ENCODE results near the gene LCE3A.

Gene LCE3A

GRCh38 chr1:152640351-152640750, 17.4 kb upstream of the LCE3A start:
- Histone ChIP-seq H3K27me3 (ENCODE audit: control insufficient read depth in 2 of 2, insufficient read depth in 2 of 2, low read length in 2 of 2) (no peaks in the 10 kb centered on the region), H3K9ac (ENCODE audit: low read depth in 1 of 2, low read length in 2 of 2) (no peak overlapping the region), H3K4me3 (ENCODE audit: low read length in 2 of 2) (no peak overlapping the region), H3K4me1 (ENCODE audit: control insufficient read depth in 2 of 2, insufficient read depth in 2 of 2, low read length in 2 of 2) (no peaks in the 10 kb centered on the region), H3K9me3 (ENCODE audit: control insufficient read depth in 2 of 2, low read length in 2 of 2) (no peaks in the 10 kb centered on the region), H3K36me3 (ENCODE audit: control insufficient read depth in 2 of 2, insufficient read depth in 2 of 2, low read length in 2 of 2) (no peaks in the 10 kb centered on the region), H3K27ac (ENCODE audit: low read depth in 2 of 2, low read length in 2 of 2) (no peak overlapping the region)

- Histone ChIP-seq H3K4me3 (ENCODE audit: low read length in 2 of 2) (no peak overlapping the region), H3K9ac (ENCODE audit: low read depth in 1 of 2, low read length in 2 of 2) (no peak overlapping the region), H3K27ac (ENCODE audit: low read depth in 2 of 2, low read length in 2 of 2) (no peak overlapping the region), H3K9me3 (ENCODE audit: control insufficient read depth in 2 of 2, low read length in 2 of 2) (no peaks in the 10 kb centered on the region), H3K36me3 (ENCODE audit: control insufficient read depth in 2 of 2, insufficient read depth in 2 of 2, low read length in 2 of 2) (no peaks in the 10 kb centered on the region), H3K27me3 (ENCODE audit: control insufficient read depth in 2 of 2, insufficient read depth in 2 of 2, low read length in 2 of 2) (no peaks in the 10 kb centered on the region), H3K4me1 (ENCODE audit: control insufficient read depth in 2 of 2, insufficient read depth in 2 of 2, low read length in 2 of 2) (no peaks in the 10 kb centered on the region)
Observed at GRCh38 chr1:152630596-152630995, 7.7 kb upstream of the LCE3A start.

GRCh38 chr1:152626744-152627143, 3.8 kb upstream of the LCE3A start:
- no peaks in the 10 kb centered on the region for H3K9me3 ChIP-seq (ENCODE audit: control insufficient read depth in 2 of 2, low read length in 2 of 2)
- no peaks in the 10 kb centered on the region for H3K27me3 ChIP-seq (ENCODE audit: control insufficient read depth in 2 of 2, insufficient read depth in 2 of 2, low read length in 2 of 2)
- H3K27ac ChIP-seq (ENCODE audit: low read depth in 2 of 2, low read length in 2 of 2): no peak overlapping the region

GRCh38 chr1:152623203-152623844, 421 bp upstream of the LCE3A start:
- Histone ChIP-seq H3K4me1 (ENCODE audit: control insufficient read depth in 2 of 2, insufficient read depth in 2 of 2, low read length in 2 of 2) (no peaks in the 10 kb centered on the region), H3K27me3 (ENCODE audit: control insufficient read depth in 2 of 2, insufficient read depth in 2 of 2, low read length in 2 of 2) (no peaks in the 10 kb centered on the region), H3K36me3 (ENCODE audit: control insufficient read depth in 2 of 2, insufficient read depth in 2 of 2, low read length in 2 of 2) (no peaks in the 10 kb centered on the region), H3K9ac (ENCODE audit: low read depth in 1 of 2, low read length in 2 of 2) (no peak overlapping the region), H3K9me3 (ENCODE audit: control insufficient read depth in 2 of 2, low read length in 2 of 2) (peaks cover 0 to 3% of the 10 kb centered on the region in 2 donors), H3K27ac (ENCODE audit: low read depth in 2 of 2, low read length in 2 of 2) (no peak overlapping the region), H3K4me3 (ENCODE audit: low read length in 2 of 2) (no peak overlapping the region)

More at GRCh38 chr1:152626744-152627143, 3.8 kb upstream of the LCE3A start:
- Histone ChIP-seq H3K36me3 (ENCODE audit: control insufficient read depth in 2 of 2, insufficient read depth in 2 of 2, low read length in 2 of 2) (no peaks in the 10 kb centered on the region), H3K4me1 (ENCODE audit: control insufficient read depth in 2 of 2, insufficient read depth in 2 of 2, low read length in 2 of 2) (no peaks in the 10 kb centered on the region), H3K4me3 (ENCODE audit: low read length in 2 of 2) (no peak overlapping the region), H3K9ac (ENCODE audit: low read depth in 1 of 2, low read length in 2 of 2) (no peak overlapping the region)

- no peaks in the 10 kb centered on the region for H3K27me3 ChIP-seq (ENCODE audit: control insufficient read depth in 2 of 2, insufficient read depth in 2 of 2, low read length in 2 of 2)
- H3K36me3 ChIP-seq (ENCODE audit: control insufficient read depth in 2 of 2, insufficient read depth in 2 of 2, low read length in 2 of 2): no peaks in the 10 kb centered on the region
- H3K9me3 ChIP-seq (ENCODE audit: control insufficient read depth in 2 of 2, low read length in 2 of 2): peaks cover 0 to 3% of the 10 kb centered on the region in 2 donors
- no peak overlapping the region for H3K4me3 ChIP-seq (ENCODE audit: low read length in 2 of 2)
- H3K4me1 ChIP-seq (ENCODE audit: control insufficient read depth in 2 of 2, insufficient read depth in 2 of 2, low read length in 2 of 2): no peaks in the 10 kb centered on the region
- H3K27ac ChIP-seq (ENCODE audit: low read depth in 2 of 2, low read length in 2 of 2): no peak overlapping the region
- no peak overlapping the region for H3K9ac ChIP-seq (ENCODE audit: low read depth in 1 of 2, low read length in 2 of 2)
Observed at GRCh38 chr1:152621993-152622392, 910 bp downstream of the LCE3A start.

- no peaks in the 10 kb centered on the region for H3K4me1 ChIP-seq (ENCODE audit: control insufficient read depth in 2 of 2, insufficient read depth in 2 of 2, low read length in 2 of 2)
- H3K27me3 ChIP-seq (ENCODE audit: control insufficient read depth in 2 of 2, insufficient read depth in 2 of 2, low read length in 2 of 2): no peaks in the 10 kb centered on the region
- H3K9me3 ChIP-seq (ENCODE audit: control insufficient read depth in 2 of 2, low read length in 2 of 2): no peaks in the 10 kb centered on the region
- H3K36me3 ChIP-seq (ENCODE audit: control insufficient read depth in 2 of 2, insufficient read depth in 2 of 2, low read length in 2 of 2): no peaks in the 10 kb centered on the region
- no peak within 1 kb of the TSS for H3K27ac ChIP-seq (ENCODE audit: low read depth in 2 of 2, low read length in 2 of 2)
- H3K4me3 ChIP-seq (ENCODE audit: low read length in 2 of 2): no peak within 1 kb of the TSS
- no peak within 1 kb of the TSS for H3K9ac ChIP-seq (ENCODE audit: low read depth in 1 of 2, low read length in 2 of 2)
Observed at GRCh38 chr1:152613511-152613910, 9.4 kb downstream of the LCE3A start, which contains the start of gene LCE3B. LCE3B (plus strand) TSS chr1:152613811; CDS start chr1:152613811, 0 bp downstream.

- Histone ChIP-seq H3K27me3 (ENCODE audit: control insufficient read depth in 2 of 2, insufficient read depth in 2 of 2, low read length in 2 of 2) (no peaks in the 10 kb centered on the region), H3K36me3 (ENCODE audit: control insufficient read depth in 2 of 2, insufficient read depth in 2 of 2, low read length in 2 of 2) (no peaks in the 10 kb centered on the region), H3K4me1 (ENCODE audit: control insufficient read depth in 2 of 2, insufficient read depth in 2 of 2, low read length in 2 of 2) (no peaks in the 10 kb centered on the region), H3K27ac (ENCODE audit: low read depth in 2 of 2, low read length in 2 of 2) (no peak within 1 kb of the TSS), H3K9me3 (ENCODE audit: control insufficient read depth in 2 of 2, low read length in 2 of 2) (no peaks in the 10 kb centered on the region), H3K4me3 (ENCODE audit: low read length in 2 of 2) (no peak within 1 kb of the TSS), H3K9ac (ENCODE audit: low read depth in 1 of 2, low read length in 2 of 2) (no peak within 1 kb of the TSS)
Observed at GRCh38 chr1:152599934-152600333, 23.0 kb downstream of the LCE3A start, which contains the start of gene LCE3C. LCE3C (plus strand) TSS chr1:152600234; CDS start chr1:152600732, 498 bp downstream.

- Histone ChIP-seq H3K36me3 (ENCODE audit: control insufficient read depth in 2 of 2, insufficient read depth in 2 of 2, low read length in 2 of 2) (no peaks in the 10 kb centered on the region), H3K27ac (ENCODE audit: low read depth in 2 of 2, low read length in 2 of 2) (no peak overlapping the region), H3K4me1 (ENCODE audit: control insufficient read depth in 2 of 2, insufficient read depth in 2 of 2, low read length in 2 of 2) (no peaks in the 10 kb centered on the region), H3K4me3 (ENCODE audit: low read length in 2 of 2) (no peak overlapping the region), H3K9me3 (ENCODE audit: control insufficient read depth in 2 of 2, low read length in 2 of 2) (no peaks in the 10 kb centered on the region), H3K27me3 (ENCODE audit: control insufficient read depth in 2 of 2, insufficient read depth in 2 of 2, low read length in 2 of 2) (no peaks in the 10 kb centered on the region), H3K9ac (ENCODE audit: low read depth in 1 of 2, low read length in 2 of 2) (no peak overlapping the region)
Observed at GRCh38 chr1:152596986-152597385, 25.9 kb downstream of the LCE3A start.

- Histone ChIP-seq H3K4me1 (ENCODE audit: control insufficient read depth in 2 of 2, insufficient read depth in 2 of 2, low read length in 2 of 2) (no peaks in the 10 kb centered on the region), H3K36me3 (ENCODE audit: control insufficient read depth in 2 of 2, insufficient read depth in 2 of 2, low read length in 2 of 2) (no peaks in the 10 kb centered on the region), H3K9ac (ENCODE audit: low read depth in 1 of 2, low read length in 2 of 2) (no peak overlapping the region), H3K27me3 (ENCODE audit: control insufficient read depth in 2 of 2, insufficient read depth in 2 of 2, low read length in 2 of 2) (no peaks in the 10 kb centered on the region), H3K4me3 (ENCODE audit: low read length in 2 of 2) (no peak overlapping the region), H3K27ac (ENCODE audit: low read depth in 2 of 2, low read length in 2 of 2) (no peak overlapping the region), H3K9me3 (ENCODE audit: control insufficient read depth in 2 of 2, low read length in 2 of 2) (no peaks in the 10 kb centered on the region)
Observed at GRCh38 chr1:152585586-152585985, 37.3 kb downstream of the LCE3A start.

- no peak overlapping the region for H3K4me3 ChIP-seq (ENCODE audit: low read length in 2 of 2)
- H3K27me3 ChIP-seq (ENCODE audit: control insufficient read depth in 2 of 2, insufficient read depth in 2 of 2, low read length in 2 of 2): no peaks in the 10 kb centered on the region
- H3K4me1 ChIP-seq (ENCODE audit: control insufficient read depth in 2 of 2, insufficient read depth in 2 of 2, low read length in 2 of 2): no peaks in the 10 kb centered on the region
- H3K9me3 ChIP-seq (ENCODE audit: control insufficient read depth in 2 of 2, low read length in 2 of 2): no peaks in the 10 kb centered on the region
- no peaks in the 10 kb centered on the region for H3K36me3 ChIP-seq (ENCODE audit: control insufficient read depth in 2 of 2, insufficient read depth in 2 of 2, low read length in 2 of 2)
- no peak overlapping the region for H3K27ac ChIP-seq (ENCODE audit: low read depth in 2 of 2, low read length in 2 of 2)
- no peak overlapping the region for H3K9ac ChIP-seq (ENCODE audit: low read depth in 1 of 2, low read length in 2 of 2)
Observed at GRCh38 chr1:152582647-152583046, 40.3 kb downstream of the LCE3A start.
